Pons (tissue), 1 donor: Measurements from ENCODE around the gene NENF.
"Not testable (repeated sequence)": the region's sequence is repeated elsewhere in the genome, so short reads cannot be mapped to it uniquely, and the experiment has no call there.

Experiments used
- DNase-seq: peaks from one replicate; pipeline ENCODE4 v3.0.0-alpha.2; 2016; ENCODE audit warnings: low spot score

NENF gene

DNA sequence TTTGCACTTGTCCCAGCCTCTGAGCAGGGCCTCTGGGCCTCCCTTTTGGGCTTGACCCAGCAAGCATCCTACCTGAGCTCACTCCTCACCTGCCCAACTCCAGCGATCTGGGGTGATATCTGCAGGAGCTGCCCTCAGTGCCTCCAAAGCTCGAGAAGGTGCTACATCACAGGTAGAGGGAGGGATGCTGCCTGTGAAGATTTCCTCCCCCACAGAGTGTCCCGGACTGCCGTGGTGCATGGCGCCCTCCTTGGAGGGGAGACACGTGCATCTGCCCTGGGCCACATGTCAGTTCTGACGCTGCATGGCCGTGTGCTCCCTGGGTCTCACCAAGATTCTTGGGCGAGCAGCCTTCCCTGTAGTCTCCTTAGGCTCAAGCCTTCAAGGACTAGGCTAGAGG, 27.7 kb downstream of the NENF start:
- DNase-seq = no peak

DNA sequence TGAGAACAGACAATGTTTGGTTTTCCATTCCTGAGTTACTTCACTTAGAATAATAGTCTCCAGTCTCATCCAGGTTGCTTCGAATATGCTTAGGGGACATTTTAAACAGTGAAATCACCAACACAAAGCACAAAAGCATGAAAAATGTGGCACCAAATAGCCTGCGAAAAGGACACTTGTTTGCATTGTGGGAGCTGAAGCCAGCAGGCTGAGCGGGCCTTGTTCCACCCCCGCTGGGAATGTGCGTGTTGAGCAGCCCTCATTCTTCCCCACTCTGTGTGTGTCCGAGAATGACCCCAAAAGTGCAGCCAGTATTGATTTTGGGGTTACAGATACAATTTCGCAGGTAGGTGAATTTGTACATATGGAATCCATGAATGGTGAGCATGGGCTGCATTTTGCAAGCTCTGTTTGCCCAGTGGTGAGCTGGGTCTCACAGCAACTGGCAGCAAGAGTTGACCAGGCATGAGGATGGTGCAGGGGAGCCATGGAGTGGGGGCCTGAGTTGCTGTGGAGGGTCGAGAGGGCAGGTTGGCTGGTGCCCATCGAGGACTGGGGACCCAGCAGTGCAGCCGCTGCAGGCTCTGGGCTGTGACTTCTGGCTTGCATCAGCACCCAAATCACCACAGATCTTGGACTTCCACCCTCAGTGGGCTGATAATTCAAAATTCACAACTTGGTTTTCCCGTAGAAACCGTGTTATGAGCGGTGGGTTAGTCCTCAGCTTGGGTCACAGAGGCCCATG, 29.4 kb downstream of the NENF start:
- peak; percentile 78 for DNase-seq

DNA sequence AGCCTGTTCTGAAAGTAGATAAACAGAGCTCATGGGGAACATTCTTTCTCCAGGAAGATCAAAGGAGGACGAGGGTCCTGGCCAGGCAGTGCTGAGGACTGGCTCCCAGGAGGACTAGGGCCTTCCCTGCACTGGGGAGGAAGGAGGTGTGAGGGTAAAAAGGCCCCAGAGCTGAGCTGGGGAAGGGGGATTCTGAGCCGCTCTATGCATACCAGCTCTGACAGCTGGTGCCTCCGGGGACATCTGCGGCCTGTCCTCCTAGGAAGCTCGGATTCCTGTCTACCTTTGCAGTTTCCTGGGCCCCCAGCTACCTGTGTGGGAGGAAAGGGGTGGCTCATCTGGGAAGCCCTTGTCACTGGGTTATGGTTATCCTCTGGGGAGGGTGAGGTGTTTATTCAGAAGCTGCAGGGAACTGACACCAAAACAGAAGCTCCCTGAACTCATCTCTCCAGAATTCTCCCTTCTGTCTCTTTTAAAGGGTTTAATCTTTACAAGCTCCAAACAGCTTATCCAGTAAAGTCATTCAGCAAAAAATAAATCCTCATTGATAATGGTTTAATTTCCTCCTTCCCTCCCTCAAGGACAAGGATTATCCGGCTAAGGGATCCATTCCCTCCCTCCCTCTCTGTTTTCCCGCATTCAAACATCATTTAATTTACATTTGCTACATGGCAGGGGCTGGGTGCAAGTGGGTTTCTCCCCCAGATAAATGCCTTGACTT, 31.0 kb downstream of the NENF start:
- no peak for DNase-seq

DNA sequence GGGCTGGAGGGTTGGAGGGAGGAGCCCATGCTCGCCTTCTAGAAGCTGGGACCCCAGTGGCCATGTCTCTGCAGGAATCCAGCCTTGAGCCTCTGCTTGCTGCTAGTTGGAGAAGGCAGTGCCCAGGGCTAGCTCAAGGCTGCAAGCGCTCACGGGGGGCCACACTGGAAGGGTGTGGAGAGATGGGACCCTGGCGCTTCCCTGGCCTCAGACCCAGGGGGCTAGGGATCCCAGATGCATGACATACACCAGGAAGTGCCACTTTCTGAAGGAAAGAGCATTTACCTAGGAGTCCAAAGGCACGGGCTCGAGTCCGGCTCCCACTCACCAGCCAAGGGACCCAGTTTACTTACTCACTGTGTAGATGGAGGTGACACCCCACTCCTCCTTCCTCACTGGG, 32.6 kb downstream of the NENF start:
- DNase-seq = no peak

DNA sequence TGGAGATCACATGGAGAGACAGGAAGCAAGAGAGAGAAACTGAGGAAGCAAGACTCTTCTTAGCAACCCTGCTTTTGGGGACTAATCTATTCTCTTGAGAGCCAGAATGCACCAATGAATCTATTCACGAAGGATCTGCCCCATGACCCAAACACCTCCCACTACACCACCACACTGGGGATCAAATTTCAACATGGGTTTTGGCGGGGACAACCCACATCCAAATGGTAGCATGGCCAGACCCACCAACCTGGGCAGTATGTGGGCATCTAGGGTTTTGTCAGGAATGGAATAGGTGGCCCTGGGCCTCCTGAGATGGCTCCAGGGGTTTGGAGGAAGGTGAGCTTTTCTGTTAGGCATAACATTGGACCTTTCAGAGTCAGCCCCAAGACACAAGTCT, 33.7 kb downstream of the NENF start:
- no peak for DNase-seq

DNA sequence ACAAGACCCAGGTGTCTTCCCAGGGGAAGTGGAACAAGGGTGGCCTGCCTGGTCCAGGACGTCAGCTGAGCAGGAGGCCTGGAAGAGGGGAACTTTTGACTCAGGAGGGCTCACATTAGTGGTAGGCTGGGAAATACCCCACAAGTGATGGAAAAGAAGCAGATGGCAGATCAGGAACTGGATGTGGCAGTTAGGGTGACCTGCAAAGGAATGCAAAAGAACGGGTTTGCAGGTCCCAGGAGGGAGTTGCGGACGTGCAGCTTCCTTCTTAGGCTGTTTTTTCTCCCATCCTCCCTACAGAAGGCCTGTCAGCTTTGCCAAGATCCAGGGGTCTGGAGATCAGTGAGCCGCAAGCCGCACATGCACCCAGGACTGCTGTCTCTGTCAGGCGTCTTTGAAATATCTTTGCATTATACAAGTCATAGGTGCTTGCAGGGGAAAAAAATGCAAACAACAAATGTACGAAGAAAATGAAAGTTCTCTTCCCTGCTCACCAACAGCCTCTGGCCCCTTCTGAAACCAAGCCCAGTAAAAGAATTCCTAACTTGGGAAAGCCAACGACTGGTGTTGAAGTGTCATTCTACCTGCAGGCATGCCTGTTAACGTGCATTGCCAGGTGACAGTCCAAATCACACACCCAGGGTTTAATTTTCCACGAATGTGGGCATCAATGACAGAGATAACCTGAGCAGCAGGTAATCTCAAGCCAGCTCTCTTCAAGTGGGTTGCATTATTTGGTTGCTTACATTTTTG, 34.4 kb downstream of the NENF start:
- DNase-seq = no peak

DNA sequence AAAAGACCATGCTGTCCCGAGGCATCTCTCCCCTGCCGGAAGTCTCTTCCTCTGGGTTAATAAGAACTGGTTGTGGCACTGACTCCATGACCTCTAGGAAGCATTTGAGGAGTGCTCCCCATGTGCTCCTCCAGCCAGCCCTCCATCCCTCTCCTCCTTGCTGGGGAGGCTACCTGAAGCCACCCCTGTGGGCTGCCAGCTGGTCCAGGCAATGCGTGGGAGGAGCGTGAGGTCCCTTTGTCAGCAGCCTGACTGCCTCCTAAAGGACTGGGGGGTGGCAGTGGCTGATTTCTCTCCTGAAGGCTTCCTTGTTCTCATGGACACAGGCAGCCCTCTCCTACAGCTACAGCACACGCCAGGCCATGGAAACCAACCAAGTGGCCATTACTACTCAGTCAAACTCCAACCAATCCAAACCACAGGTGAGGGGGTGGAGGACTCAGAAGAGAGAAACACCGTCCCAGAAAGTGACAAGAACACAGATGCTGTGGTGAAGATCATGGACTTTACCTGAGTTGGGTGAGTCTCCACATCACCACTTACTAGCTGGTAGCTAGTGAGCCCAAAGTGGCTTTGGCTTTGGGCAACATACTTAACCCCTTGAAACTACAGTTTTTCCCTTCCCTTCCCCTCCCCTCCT, 35.2 kb downstream of the NENF start:
- DNase-seq = no peak

DNA sequence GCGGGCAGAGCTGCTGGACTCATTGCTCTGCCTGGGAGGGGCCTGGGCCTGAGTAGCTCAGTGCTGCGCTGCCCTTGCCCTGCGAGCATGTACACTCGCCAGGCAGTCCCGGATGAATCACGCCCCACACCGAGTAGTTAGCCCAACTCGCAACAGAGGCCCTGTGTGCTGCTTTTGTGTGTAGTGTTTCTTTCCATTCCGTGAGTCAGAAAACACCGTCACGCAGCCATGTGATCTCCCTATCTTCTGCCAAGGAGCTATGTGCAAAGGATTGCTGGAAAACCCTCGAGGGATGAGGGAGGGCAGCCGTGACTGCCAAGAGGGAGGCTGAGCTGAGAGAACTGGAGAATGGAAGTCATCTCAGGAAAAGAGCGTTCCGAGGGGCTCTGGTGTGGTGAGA, 37.3 kb downstream of the NENF start:
- DNase-seq = peak; percentile 95

DNA sequence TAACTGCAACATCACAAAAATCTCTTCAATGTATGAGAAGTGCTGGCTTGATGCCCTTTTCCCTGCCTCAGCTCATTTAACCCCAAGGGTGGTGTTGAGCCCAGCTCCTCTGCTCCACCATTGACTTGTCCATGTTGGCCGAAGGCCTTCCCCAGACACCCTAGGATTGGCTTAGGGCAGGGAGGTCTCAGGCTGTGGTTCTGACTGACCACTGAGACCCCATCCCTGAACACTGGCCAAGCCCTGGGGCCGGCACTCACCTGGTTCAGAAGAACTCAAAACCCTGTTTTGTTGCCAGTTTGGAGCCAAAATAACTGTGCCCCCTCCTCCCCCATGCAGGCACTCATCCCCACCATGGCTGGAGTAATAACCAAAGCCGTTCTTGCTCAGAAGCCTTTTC, 38.6 kb downstream of the NENF start:
- no peak for DNase-seq

DNA sequence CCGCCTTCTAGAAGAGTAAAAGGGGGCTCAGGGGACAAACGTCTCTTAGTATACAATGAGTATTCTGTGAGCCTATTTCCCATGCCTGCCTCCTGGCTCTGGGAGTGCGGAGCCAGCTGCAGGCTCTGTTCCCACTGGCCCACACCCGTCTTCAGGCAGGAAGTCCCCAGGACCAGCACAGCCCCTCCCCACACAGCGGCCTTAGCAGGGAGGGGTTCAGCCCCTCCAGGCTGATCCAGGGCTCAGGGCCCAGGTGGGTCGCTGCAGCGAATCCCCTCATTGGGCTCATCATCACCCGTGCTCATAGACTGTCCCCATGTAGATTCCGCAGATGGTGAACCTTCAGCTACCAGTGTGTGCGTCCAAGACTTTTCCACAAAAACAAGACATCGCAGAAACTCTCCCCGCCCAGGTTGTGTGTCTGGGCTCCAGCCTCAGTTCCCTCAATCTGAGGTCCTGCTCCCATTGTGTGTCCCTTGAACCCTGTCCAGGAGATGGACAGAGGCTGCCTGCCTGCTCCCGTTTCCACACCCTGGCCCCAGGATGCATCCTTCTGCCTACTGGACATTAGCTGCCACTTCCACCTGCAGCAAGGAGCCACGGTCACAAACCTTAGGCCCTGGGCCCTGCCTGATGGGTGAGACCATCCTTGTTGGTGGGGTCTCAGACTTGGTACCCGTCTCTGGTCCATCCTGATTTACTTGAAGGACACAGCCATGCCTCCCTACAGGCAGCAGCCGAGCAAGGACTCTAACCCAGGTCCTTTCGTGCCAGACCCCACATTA, 39.4 kb downstream of the NENF start:
- DNase-seq = no peak

DNA sequence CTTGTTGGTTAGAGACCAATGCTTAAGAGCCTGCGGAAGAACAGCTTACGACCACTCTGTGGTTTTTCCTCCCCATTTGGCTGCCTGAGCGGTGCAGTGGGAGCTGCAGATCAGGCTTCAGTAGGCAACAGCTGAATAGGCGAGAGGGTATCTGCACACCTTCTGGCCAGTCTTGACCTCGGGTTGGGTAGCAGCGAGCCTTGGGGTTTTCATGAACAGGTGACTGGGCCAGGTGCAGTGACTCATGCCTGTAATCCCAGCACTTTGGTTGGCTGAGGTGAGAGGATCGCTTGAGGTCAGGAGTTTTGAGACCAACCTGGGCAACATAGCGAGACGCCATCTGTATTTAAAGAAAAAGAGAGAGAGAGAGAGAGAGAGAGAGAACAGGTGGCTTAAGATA, 41.0 kb downstream of the NENF start:
- DNase-seq = no peak

DNA sequence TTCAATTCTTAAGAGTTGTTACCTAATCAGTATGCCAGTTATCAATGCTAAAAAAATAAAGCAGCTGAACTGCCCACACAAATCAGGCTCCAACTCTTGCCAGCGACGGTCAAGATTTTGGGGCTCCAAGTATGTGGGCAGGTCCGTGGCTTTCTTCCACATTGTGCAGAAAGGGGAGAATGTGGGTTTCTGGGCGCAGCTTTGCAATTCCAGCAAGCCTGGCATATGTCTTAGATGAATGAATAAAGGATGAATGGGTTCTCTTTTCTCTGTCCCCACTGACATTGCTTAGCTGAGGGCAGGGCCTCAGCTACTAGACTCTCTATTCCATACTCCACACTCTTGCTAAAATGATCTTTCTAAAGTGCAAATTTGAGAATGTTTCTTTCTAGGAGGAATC, 42.4 kb downstream of the NENF start:
- DNase-seq = peak; percentile 83

DNA sequence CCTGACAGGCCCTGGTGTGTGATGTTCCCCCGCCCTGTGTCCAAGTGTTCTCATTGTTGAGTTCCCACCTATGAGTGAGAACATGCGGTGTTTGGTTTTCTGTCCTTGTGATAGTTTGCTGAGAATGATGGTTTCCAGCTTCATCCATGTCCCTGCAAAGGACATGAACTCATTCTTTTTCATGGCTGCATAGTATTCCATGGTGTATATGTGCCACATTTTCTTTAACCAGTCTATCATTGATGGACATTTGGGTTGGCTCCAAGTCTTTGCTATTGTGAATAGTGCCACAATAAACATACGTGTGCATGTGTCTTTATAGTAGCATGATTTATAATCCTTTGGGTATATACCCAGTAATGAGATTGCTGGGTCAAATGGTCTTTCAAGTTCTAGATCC, 43.1 kb downstream of the NENF start:
- not testable (repeated sequence) for DNase-seq

DNA sequence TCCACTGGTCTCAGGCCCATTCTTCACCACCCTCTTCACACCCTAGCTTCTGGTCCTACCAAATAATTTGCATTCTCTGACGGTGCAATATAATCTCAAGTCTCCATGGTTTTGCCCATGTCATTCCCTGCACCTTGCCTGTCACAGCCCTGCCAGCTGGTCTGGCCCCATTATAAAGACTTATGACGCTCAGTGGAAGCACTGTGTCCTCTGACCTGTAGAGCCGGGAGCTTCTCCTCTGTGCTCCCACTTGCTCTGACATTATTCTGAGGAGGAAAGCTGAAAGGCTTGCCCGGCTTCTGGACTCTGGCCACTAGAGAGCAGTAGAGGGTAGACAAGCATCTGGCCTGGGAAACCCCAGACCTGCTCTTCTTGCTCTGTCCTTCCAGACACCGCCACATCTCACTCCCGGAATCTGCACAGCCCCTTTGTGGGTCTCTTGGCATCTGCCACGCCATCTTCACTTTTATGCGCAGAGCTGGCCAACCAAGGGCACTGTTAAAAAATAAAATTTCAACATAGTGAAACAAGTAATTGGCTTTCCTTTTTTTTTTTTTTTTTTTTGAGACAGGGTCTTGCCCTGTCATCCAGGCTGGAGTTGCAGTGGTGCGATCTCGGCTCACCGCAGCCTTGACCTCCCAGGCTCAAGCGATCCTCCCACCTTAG, 44.4 kb downstream of the NENF start:
- peak; percentile 95 for DNase-seq

DNA sequence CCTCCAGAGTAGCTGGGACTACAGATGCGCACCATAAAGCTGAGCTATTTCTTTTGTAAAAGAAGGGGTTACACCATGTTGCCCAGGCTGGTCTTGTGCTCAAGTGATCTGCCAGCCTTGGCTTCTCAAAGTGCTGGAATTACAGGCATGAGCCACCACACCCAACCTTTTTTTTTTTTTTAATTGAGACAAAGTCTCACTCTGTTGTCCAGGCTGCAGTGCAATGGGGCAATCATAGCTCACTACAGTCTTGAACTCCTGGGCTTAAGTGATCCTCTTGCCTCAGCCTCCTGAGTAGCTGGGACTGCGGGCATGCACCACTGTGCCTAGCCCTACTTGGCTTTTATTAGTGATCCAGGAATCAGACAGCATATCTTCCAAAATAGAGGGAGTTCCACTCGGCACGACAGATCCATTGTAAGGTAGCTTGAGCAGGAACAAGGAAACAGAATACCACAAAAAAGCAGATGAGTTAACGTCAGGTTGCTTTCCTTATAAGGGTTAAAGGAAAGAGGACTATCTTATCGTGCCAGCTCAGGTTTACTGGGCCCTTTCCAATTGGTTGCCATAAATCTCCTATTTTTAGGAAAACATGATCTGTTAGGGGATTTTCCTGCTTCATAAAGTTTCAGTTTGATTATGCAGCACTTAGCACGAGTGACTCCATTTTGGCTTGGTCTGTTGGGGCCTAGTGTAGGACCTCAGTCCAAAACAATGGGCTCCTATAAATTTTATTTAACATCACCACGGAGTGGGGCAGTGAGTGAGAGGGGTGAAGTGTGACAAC, 45.2 kb downstream of the NENF start:
- DNase-seq = no peak

DNA sequence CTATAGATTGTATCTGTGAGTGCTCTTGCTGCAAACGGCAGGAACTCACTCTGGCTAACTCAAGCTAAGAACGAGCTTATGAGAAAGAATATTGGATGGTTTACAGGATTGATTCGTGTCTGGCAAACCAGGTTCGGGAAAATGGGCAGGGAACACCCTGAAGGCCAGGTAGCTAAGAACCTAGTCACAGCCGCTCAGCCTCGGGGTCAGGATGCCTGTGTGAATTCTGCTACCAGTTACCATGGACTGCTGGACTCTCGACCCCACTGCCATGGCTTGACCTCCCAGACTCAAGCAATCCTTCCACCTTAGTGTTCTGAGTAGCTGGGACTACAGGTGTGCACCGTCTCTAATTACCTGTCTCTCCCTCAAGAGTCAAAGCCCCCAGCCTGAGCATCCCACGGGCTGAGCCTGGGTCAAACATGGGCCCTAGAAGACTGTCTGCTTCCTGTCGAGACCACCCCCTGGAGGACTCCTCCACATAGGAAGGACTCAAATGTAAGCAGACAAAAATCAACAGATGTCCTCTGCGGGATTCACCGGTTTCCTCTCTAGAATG, 45.8 kb downstream of the NENF start:
- DNase-seq = no peak

DNA sequence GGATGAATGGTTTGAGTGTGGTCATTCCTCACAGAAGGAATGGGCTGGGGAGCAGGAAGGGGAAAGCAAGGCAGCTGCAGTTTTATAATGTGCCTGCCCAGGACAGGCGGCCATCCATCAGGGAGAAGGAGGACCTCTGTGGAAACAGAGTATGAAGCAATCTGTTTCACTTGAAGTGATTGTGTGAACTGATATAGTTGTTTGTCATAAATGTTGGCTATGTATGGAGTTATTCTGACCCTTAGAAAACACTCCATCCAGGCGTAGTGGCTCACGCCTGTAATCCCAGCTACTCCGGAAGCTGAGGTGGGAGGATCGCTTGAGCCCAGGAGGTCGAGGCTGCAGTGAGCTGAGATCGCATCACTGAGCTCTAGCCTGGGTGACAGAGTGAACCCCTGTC, 46.5 kb downstream of the NENF start:
- DNase-seq = no peak

DNA sequence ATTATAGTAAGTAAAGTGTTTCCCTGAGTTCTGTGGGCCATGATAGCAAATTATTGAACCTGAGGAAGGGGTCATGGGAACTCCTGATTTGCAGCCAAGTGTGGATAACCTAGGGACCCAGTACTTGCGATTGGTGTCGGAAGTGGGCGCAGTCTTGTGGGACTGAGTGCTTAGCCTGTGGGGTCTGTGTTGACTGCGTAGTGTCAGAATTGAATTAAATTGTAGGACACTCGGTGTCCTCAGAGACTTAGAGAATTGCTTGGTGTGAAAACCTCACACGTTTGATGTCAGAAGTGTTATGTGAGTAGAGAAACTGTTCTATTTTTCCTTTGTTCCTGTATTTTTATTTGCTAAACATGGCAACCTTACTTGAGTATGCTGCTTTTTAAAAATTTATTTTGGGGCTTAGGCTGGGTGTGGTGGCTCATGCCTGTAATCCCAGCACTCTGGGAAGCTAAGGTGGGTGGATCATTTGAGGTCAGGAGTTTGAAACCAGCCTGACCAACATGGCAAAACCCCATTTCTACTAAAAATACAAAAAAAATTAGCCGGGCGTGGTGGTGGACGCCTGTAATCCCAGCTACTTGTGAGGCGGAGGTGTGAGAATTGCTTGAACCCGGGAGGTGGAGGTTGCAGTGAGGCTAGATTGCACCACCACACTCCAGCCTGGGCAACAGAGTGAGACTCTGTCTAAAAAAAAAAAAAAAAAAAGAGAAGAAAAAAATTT, 48.2 kb downstream of the NENF start:
- not testable (repeated sequence) for DNase-seq

DNA sequence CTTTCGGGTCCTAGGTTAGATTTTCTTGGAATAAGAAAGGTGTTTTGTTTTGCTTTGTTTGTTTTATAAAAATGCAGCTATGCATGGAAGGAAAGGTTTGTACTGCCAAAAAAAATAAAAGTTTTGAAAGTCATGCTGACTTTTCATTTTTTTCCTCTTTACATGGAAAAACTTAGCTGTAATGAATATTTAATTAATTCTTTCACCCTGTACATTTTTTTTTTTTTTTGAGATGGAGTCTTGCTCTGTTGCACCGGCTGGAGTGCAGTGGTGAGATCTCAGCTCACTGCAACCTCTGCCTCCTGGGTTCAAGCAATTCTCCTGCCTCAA, 48.7 kb downstream of the NENF start:
- DNase-seq = no peak
